ENCODE measurements around the gene GJB4.
"Not testable (repeated sequence)": the region's sequence is repeated elsewhere in the genome, so short reads cannot be mapped to it uniquely, and the experiment has no call there.

GJB4 gene

DNA sequence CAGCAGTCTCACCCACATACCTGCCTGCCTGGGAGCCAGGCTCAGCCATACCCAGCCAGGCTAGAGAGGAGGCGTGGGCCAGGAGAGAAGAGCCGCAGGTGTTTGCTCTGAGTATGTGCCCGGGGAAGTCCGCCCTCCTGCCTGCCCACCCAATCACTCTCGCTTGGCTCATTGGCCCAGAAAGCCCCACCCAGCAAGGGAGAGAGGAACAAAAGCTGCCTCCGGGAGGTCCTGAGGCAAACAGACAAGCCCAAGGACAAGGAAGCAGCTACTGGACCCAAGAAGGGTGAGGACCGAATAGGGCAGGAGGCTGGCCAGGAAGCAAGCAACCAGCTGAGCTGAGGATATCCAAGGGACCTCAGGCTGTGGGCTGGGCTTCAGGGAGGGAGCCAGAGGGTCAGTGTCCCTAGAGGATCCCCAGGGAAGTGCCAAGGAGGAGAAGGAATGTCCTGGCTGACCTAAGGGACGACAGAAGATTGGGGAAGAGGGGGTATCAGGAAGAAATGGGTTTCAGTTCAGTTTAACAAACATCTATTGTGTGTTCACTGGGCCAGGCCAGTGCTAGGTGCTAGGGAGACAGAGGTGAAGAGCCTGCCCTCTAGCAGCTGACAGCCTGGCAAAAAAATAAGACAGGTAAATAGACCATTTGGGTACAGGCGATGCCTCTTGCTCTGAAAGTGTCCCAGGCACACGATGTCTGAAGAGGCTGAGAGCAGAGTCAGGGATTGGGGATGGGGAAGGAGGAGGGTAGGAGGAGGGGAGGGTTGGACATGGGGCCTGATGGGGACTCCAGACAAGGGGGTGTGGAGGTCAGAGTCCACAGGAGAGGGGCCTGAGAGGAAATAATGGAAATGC is at the start of gene GJB4:
GJB4 (plus strand) TSS at position 238 of the 855 bp plus-strand sequence. CDS start 1,515 bp downstream, outside the sequence.
- no peak for DNase-seq

- DNase-seq = no peak
Observed at GRCh38 chr1:34710812-34711211, 48.7 kb upstream of the GJB4 start.

DNA sequence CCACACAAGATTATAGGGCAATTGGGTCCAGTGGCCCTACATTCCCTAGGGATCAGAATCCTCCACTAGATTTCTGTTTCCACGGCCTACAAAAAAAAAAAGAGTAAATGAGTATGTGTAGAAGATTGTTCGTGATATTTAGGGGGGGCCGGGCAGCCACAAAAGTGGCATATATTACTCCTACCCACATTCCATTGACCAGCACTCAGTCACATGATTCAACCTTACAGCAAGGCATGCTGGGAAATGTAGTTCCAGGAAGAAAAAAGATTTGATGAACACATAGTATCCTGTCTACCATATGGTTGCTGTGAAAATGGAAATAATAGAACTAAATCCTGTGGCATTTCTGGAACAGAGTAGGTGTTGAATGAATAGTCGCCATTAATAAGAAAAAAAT is 48.1 kb upstream of the GJB4 start:
- no peak for DNase-seq

DNA sequence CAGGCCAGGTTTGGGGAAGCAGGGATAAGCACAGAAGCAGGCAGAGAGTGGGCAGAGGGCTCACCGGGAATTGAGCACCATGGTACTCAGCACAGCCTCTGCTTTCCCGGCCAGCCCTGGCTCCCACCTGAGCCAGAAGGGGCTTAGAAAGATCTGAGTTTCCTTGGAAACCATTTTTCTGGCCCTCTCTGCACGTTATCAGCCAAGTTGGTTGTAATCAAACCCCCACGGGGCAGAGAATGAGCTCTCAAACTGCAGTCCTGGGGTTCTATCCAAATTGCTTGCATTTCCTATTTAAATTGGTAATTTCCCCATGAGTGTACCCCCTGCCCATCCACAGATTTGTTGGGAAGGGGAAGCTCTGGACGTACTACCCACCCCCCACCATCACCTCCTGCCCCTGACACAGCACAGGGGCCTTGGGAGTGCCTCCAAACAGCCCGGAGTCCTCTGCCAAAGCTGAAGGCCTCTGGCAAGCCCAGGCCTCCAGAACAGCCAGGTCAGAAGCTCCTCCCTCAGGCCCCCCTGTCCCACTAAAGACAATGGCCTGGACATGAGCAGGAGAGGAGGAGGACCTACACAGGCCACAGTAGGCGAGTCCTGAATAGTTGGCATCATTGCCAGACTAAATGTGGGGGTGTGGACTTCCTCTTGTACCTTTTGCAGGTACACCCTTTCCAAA is 47.4 kb upstream of the GJB4 start:
- DNase-seq = no peak

- DNase-seq = no peak
Observed at GRCh38 chr1:34713443-34713842, 46.1 kb upstream of the GJB4 start.

- DNase-seq = no peak
Observed at GRCh38 chr1:34714386-34714785, 45.2 kb upstream of the GJB4 start.

- DNase-seq = no peak
Observed at GRCh38 chr1:34715139-34715538, 44.4 kb upstream of the GJB4 start.

DNA sequence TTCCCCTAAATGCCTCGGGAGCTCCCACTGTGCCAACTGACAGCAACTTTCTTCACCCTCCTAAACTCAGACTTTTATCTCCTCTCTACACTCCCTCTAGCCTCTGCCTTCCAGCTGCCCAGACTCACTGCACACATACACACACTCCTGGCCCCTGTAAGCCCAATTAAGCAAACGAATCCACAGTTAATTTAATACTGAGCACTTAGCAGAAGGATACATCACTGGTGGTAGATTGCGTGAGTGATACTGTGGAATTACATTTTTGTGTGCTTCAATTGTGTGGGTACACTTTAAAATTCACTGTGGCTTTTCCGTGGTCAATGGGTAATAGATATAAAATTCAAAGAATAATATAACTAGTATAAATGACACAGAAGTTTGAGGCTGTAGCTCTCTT is 38.3 kb upstream of the GJB4 start:
- peak; percentile 62 for DNase-seq

DNA sequence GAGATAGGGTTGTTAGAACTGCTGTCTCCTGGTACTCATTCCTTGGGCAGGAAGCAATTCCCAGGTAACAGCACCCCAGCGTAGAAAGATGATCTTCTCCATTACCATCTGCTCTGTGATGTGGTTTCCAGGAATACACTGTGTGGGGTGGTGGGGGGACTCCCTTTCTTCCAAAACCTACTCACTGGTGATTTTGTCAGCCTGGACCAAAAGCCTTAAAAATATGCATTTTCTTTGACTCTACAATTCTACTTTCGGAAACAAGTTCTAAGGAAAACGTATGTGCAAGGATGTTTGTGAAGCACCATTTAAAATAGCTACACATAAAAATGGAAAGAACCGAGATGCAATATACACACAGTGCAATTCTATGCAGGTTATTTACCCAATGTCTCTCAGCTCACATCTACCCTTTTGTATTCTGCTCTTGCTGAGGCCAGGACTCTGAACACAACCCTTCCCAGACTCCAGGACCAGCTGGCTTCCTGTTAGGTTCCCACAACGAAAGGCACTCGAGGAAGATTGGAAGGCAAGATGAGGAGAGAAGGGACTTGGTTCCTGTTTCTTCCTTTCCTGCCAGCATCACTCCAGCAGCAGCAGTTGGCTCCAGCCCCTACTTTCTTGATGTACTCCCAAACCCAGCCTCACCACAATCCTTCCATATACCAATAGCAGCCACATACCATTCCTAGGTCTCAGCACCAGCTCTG is 37.7 kb upstream of the GJB4 start:
- peak; percentile 62 for DNase-seq

- DNase-seq = no peak
Observed at GRCh38 chr1:34726861-34727260, 32.7 kb upstream of the GJB4 start.

DNA sequence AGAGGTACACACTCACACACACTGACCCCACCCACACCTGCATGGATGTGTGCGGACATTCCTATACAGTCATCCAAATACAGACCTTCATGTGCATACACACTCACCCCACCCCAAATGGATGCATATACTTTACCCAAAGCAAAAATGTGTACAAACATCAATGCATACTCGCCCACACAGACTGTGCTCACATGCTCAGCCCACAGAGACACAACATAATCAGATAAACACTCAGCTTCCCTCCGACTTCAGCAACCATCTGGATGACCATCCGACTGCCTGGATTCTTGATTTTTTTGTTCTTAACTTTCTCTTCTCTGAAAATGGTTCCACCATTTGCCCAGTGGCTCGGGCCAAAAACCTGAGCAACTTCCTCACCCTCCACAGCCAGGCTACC is 29.1 kb upstream of the GJB4 start:
- DNase-seq = no peak

GRCh38 chr1:34732831-34733230 is 26.7 kb upstream of the GJB4 start:
- DNase-seq = not testable (repeated sequence)

- DNase-seq = peak; percentile 6
Observed at GRCh38 chr1:34736692-34737091, 22.8 kb upstream of the GJB4 start.

GRCh38 chr1:34737236-34737635 is 22.3 kb upstream of the GJB4 start:
- DNase-seq = not testable (repeated sequence)

- DNase-seq = no peak
Observed at GRCh38 chr1:34739613-34740012, 19.9 kb upstream of the GJB4 start.

GRCh38 chr1:34740161-34740868 is 19.2 kb upstream of the GJB4 start:
- DNase-seq = no peak

DNA sequence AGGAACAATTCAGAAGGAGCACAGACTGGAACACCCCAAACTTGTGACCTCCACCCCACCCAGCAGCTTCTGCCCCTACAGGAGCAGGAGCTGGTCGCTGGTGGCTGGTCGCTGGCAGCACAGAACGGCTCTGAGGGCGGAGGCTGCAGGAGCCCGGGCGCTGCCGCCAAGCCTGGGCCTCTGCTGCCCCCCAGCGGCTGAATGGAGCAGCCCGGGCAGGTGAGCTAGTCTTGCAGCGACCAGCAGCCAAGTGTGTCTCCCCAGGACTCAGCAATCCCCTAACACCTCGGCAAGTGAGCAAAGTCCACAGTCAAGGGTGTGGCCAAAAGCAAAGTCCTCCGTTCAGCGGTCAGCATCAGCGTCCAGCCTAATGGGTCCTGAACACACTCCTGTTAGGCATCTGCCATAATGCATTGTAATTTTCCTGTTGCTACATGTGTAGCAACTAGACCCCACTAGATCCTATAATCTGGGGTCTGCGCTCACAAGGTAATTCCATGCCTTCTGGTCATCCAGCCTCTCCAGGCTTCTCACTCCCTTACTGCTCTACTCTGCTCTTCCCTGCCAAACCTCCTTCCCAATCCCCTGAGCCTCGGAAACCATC is 16.8 kb upstream of the GJB4 start:
- peak; percentile 53 for DNase-seq

DNA sequence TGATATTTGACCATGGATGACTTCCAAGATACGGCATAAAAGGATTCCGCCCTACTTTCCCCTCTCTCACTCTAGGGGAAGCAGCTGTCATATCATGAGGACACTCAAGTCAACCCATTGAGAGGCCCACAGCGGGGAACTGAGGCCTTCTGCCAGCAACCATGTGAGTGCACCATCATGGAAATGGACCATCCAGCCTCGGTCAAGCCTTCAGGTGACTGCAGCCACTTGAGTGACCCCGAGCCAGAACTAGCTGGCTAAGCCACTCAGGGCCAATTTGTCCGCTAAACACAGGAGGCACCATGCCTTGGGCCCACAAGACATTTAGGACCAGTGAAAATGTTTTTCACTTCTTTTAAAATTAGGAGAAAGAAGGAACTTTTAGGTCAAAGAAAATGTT is 15.8 kb upstream of the GJB4 start:
- no peak for DNase-seq

DNA sequence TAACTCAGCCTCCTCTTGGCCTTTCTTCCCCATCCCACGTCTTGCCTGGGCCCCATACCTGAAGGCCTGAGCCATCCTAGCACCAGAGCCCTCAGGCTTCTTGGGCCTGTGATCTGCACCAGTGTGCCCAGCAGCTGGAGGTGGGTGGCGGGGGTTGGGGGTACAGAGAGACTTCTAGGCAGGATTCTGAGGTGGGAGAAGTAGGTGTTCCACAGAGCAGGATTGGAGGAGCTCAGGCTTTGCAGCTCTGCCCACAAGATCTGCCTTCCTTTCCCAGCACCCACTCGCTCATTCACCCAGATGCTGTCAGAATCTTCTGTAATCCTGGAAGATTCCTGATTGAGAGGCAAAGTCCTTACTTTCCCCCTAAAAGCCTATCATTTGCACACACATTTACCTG is 14.7 kb upstream of the GJB4 start:
- DNase-seq = no peak

DNA sequence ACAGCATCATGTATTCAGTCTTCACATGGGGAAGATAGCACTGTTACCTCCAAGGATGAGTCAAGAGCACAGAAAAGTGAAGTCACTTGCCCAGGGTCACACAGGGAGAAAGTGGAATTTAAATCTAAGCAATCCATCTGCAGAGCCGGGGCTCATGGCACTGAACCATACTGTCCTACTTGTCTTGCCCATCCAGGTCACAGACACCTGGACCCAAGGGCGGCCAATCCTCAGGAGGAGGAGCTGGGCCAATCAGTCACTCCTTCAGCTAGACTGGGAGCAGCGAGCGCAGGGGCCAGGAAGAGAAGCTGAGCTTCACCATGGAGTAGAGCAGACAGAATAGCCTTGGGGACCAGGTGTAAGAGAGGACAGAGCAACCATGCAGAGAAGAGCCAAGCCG is 13.9 kb upstream of the GJB4 start:
- DNase-seq = no peak

DNA sequence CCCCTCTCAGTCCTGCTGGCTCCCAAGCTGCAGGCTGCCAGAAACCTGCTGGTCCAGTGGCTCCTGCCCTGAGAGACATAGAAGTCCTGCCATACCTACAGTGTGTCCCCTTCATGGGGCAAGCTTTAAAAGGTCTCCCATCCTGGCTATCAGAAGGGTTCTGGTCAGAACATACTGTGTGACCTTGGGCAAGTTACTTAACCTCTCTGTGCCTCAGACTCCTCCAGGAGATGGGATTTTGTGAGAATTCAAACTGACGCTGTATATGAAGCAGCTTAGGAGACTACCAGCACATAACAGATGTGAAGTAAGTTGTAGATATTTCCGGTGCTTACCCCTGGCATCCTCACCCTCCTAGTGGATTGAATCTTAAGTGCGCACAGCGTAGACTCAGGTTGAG is 13.4 kb upstream of the GJB4 start:
- no peak for DNase-seq

DNA sequence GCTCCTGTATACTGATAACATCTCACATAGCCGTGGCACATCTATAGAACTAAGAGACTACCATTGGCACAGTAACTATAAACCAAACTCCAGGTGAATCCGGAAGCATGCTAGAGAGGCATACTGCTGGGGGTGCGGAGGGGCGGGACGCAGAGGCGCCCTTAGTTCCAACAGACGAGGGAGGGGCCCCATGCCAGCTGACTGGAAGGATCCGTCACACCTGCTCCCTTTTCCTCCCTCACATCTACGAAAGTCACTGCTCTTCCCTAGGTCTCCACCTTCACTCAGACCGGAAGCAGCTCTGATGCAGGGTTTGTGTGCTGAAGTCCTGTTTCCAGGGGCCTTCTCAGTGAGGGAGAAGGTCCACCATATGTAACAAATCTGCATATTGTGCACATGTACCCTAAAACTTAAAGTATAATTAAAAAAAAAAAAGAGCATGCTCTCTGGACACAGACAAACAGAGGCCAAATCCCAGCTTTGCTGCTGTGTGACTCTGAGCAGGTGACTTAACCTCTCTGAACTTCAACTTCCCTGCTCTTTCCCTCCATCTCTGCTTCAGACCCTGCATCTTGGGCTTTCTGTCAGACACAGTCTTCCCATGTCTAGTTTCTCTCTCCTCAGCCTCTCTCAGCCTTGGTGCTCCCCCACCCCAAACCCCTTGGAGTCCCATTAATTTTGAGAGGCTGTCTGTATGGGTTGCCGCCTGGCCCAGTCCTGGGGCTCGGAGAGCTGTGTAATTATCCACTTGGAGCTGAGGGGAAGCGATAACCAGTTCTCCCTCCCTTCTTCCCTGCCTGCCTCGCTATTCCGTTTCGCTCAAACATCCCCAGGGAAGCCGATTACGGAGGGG is 12.5 kb upstream of the GJB4 start:
- no peak for DNase-seq
